ENCODE measurements around the gene OR10G6. TPM values are rescaled to one million over a fixed set of nuclear protein-coding genes. Genes with fewer than 3 reads are reported as not detected.

The OR10G6 gene
- total RNA-seq, 1 experiment from 2014 or later, result not detected

Other genes starting within 250 kb of the OR10G6 start
- not detected in 2 replicates for gene OR6X1, start 240.6 kb downstream of the OR10G6 start, total RNA-seq (2014; rRNA removed; shearing (Covaris generic))
- gene OR6M1, start 188.8 kb downstream of the OR10G6 start, total RNA-seq (2014; rRNA removed; shearing (Covaris generic)), result not detected in 2 replicates
- not detected in 2 replicates for gene TMEM225, start 109.5 kb downstream of the OR10G6 start, total RNA-seq (2014; rRNA removed; shearing (Covaris generic))
- not detected in 2 replicates for gene OR8D4, start 93.0 kb downstream of the OR10G6 start, total RNA-seq (2014; rRNA removed; shearing (Covaris generic))
- not detected in 2 replicates for gene OR4D5, start 55.5 kb downstream of the OR10G6 start, total RNA-seq (2014; rRNA removed; shearing (Covaris generic))
- not detected in 2 replicates for gene OR6T1, start 51.3 kb downstream of the OR10G6 start, total RNA-seq (2014; rRNA removed; shearing (Covaris generic))
- gene OR10S1, start 17.4 kb downstream of the OR10G6 start, total RNA-seq (2014; rRNA removed; shearing (Covaris generic)), result not detected in 2 replicates
- gene OR10G4, start 17.8 kb upstream of the OR10G6 start, total RNA-seq (2014; rRNA removed; shearing (Covaris generic)), result not detected in 2 replicates
- gene OR10G9, start 27.9 kb upstream of the OR10G6 start, total RNA-seq (2014; rRNA removed; shearing (Covaris generic)), result not detected in 2 replicates
- gene OR10G8, start 31.6 kb upstream of the OR10G6 start, total RNA-seq (2014; rRNA removed; shearing (Covaris generic)), result not detected in 2 replicates
- not detected in 2 replicates for gene OR10G7, start 46.2 kb upstream of the OR10G6 start, total RNA-seq (2014; rRNA removed; shearing (Covaris generic))
- 18.1 and 24.8 TPM in 2 replicates for gene VWA5A, start 120.3 kb upstream of the OR10G6 start, total RNA-seq (2014; rRNA removed; shearing (Covaris generic))
- not detected in 2 replicates for gene OR10D3, start 188.2 kb upstream of the OR10G6 start, total RNA-seq (2014; rRNA removed; shearing (Covaris generic))
- gene OR8G1, start 245.9 kb upstream of the OR10G6 start, total RNA-seq (2014; rRNA removed; shearing (Covaris generic)), result not detected in 2 replicates